AG04449 (cell line): Measurements from ENCODE around the gene PEX6.
A peak's percentile ranks its signal among the peaks of the same experiment; 100 is the strongest.

ENCODE experiments used
- CTCF ChIA-PET: fragments of 350-600 bp; formaldehyde crosslinking; extraction: SDS; loops from one replicate; lab custom pipeline; 2021; ENCODE audit warnings: antibody characterized with exemption; lab: Yijun Ruan, JAX
- POLR2A ChIA-PET: fragments of 400-600, 350-600 bp; formaldehyde crosslinking; extraction: SDS; loops from one replicate; lab custom pipeline; 2020; ENCODE audit warnings: antibody characterized with exemption, inconsistent platforms; lab: Yijun Ruan, JAX
- DNase-seq: peaks from one replicate; pipeline ENCODE4 v3.0.0-alpha.2; 2010; ENCODE audit warnings: low read depth, low spot score
- H3K4me3 ChIP-seq: 2 replicates; pipeline ENCODE4 v1.5.1; 2011; ENCODE audit warnings: low read depth, mild to moderate bottlenecking, control low read depth, low read length
- TF ChIP-seq, protein P1 (sequence below): IDR thresholded peaks from one replicate; pipeline ENCODE4 v1.5.1; 2011; ENCODE audit warnings: mild to moderate bottlenecking, moderate library complexity, low read length, control low read depth, inconsistent platforms; ENCODE audit not compliant: insufficient read depth; ENCODE audit errors: missing control alignments

Gene PEX6

GRCh38 chr6:42932412-42932811 lies 46.6 kb downstream of the PEX6 start:
- no peak for DNase-seq
- POLR2A ChIA-PET: interaction anchor here (0.5 to 1.3 kb wide), 2 partner anchors 29 to 51 kb away, joined by 3 to 4 read pairs; no protein-coding TSS in a partner anchor
- CTCF ChIA-PET: no interaction called here
- H3K4me3 ChIP-seq: no peak overlapping the region
- TF ChIP-seq, protein P1, sequence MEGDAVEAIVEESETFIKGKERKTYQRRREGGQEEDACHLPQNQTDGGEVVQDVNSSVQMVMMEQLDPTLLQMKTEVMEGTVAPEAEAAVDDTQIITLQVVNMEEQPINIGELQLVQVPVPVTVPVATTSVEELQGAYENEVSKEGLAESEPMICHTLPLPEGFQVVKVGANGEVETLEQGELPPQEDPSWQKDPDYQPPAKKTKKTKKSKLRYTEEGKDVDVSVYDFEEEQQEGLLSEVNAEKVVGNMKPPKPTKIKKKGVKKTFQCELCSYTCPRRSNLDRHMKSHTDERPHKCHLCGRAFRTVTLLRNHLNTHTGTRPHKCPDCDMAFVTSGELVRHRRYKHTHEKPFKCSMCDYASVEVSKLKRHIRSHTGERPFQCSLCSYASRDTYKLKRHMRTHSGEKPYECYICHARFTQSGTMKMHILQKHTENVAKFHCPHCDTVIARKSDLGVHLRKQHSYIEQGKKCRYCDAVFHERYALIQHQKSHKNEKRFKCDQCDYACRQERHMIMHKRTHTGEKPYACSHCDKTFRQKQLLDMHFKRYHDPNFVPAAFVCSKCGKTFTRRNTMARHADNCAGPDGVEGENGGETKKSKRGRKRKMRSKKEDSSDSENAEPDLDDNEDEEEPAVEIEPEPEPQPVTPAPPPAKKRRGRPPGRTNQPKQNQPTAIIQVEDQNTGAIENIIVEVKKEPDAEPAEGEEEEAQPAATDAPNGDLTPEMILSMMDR: no peak

- peak; percentile 41 for DNase-seq
- POLR2A ChIA-PET: interaction anchor here (0.6 to 2.9 kb wide), 9 partner anchors 8 to 124 kb away, joined by 3 to 17 read pairs (median 4); partner anchors contain the start of genes CUL7, KLHDC3, PEX6 and PPP2R5D
- TF ChIP-seq, protein P1: no peak
- peak overlapping the region; percentile 71 for H3K4me3 ChIP-seq
- CTCF ChIA-PET: interaction anchor here (0.6 to 2.6 kb wide), 5 partner anchors 10 to 33 kb away, joined by 3 to 8 read pairs (median 5); no protein-coding TSS in a partner anchor
These were observed 49.1 kb downstream of the PEX6 start for GRCh38 chr6:42929821-42930360.

DNA sequence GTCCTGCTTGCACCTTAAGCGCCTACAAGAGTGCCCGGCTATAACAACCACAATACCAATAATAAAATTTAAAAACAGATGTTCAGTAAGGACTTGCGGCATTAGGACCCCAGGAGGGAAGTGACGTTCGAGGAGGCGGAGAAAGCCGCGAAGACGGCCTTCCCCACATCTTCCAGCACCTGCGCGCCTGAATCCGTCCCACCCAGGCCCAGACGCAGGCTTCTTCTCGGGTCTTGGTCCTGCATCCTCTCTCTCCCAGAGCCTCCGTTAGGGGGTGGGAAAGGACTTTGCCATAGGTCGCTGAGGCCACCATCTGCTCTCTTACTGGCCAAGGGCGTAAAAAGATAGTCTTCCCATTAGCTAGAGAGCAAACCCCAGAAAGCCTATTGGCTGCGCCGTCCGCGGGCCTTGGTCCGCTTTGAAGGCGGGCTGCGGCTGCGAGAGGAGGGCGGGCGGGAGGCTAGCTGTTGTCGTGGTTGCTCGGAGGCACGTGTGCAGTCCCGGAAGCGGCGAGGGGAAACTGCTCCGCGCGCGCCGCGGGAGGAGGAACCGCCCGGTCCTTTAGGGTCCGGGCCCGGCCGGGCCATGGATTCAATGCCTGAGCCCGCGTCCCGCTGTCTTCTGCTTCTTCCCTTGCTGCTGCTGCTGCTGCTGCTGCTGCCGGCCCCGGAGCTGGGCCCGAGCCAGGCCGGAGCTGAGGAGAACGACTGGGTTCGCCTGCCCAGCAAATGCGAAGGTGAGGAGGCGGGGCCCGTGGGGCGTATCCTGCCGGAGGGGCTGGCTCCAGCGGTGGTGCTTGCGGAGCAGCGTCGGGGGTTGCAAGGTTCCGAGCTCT lies 49.8 kb downstream of the PEX6 start, which contains the start of gene CNPY3:
TSS of gene CNPY3 (plus strand) at position 495 of the 835 bp plus-strand sequence. CDS start at position 586, 91 bp downstream.
- ChIA-PET CTCF (interaction anchor here (0.9 to 2.6 kb wide), 4 partner anchors 9 to 34 kb away, joined by 3 to 8 read pairs (median 5); no protein-coding TSS in a partner anchor), POLR2A (interaction anchor here (0.6 to 2.9 kb wide), 9 partner anchors 9 to 125 kb away, joined by 3 to 17 read pairs (median 4); partner anchors contain the start of genes CUL7, KLHDC3, PEX6 and PPP2R5D)
- H3K4me3 ChIP-seq: peak within 1 kb of the TSS; percentile 71
- DNase-seq: peak; percentile 85
- TF ChIP-seq, protein P1: no peak

GRCh38 chr6:42925248-42925857 lies 53.6 kb downstream of the PEX6 start:
- CTCF ChIA-PET: no interaction called here
- DNase-seq: no peak
- POLR2A ChIA-PET: no interaction called here
- H3K4me3 ChIP-seq: no peak overlapping the region
- TF ChIP-seq, protein P1: no peak

GRCh38 chr6:42923666-42924065 lies 55.3 kb downstream of the PEX6 start:
- ChIA-PET CTCF (interaction anchor here (1.4 kb wide), 1 partner anchor 23 kb away, joined by 4 read pairs; no protein-coding TSS in a partner anchor), POLR2A (no interaction called here)
- no peak overlapping the region for H3K4me3 ChIP-seq
- no peak for DNase-seq
- TF ChIP-seq, protein P1: no peak
